SKM-1 (cell line): Measurements from ENCODE around the gene MED12.

Source experiments
- DNase-seq: peaks from one replicate; lab custom pipeline; 2025; ENCODE audit not compliant: unreplicated experiment; lab: John Stamatoyannopoulos, UW

The MED12 gene

GRCh38 chrX:71191248-71191647 is 72.9 kb downstream of the MED12 start:
- no peak for DNase-seq
